Activated CD8-positive, alpha-beta memory T cell treated with anti-CD3 and anti-CD28 coated beads, Interleukin-2, amount 50 U/mL, for 4 hours (primary cell): ENCODE data around the gene DLD.
"Not testable (repeated sequence)": the region's sequence is repeated elsewhere in the genome, so short reads cannot be mapped to it uniquely, and the experiment has no call there.

ENCODE experiments used
- DNase-seq: peaks from one replicate; pipeline ENCODE4 v3.0.0-alpha.2; 2020

Gene DLD

DNA sequence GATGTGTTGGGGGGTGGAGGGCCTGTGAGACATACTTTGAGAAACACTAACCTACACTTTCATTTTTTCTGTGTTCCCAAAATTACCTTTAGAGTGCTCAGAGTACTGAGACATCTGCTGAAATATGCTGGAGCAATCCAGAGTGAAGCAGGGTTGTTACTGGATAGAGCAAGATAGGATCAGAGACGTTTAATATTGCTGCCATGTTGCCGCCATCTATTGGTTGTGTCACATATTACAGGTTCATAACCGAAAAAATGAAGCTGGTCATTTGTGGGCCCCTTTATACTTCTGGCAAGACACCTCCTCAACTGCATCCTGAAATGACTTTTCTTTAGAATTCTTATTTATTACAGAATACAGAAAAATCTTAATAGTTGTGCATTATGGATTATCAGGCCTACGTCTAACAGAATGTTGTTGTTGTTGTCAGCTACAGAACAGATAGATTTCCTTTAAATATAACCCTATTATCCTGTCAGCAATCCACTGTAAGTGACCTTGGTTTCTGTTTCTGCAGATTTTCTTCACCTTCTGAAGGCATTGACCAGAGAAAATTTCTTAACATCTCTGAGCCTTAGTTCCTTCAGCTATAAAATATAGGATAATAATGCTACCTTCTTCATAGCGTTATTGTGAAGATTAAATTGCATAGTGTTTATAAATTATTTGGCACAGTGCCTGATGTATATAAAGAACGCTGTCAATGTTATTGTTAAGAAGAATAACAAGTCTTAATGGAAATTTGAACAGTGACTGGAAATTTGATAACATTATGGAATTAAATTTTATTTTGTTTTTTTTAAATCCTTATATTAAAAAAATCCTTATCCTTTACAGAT, 16.2 kb upstream of the DLD start:
- DNase-seq = no peak

DNA sequence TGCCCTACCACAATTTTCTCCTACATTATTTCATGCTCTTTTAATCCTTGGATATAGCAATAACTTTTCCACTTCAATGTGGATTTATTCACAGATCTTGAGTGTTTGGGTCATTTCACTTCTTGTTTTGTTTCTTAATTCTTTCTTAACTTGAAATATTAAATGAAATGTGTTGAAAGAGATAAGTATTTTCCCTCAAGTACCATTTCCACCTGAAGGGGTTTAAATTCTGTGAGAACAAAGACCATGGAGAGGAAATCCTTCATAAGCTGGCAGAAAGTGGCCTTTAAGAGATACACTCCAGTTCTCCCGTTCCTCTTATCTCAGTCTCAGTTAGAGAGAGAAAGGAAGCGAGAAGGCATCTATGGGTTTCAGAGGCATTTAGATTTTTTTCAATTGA, 14.1 kb upstream of the DLD start:
- no peak for DNase-seq

DNA sequence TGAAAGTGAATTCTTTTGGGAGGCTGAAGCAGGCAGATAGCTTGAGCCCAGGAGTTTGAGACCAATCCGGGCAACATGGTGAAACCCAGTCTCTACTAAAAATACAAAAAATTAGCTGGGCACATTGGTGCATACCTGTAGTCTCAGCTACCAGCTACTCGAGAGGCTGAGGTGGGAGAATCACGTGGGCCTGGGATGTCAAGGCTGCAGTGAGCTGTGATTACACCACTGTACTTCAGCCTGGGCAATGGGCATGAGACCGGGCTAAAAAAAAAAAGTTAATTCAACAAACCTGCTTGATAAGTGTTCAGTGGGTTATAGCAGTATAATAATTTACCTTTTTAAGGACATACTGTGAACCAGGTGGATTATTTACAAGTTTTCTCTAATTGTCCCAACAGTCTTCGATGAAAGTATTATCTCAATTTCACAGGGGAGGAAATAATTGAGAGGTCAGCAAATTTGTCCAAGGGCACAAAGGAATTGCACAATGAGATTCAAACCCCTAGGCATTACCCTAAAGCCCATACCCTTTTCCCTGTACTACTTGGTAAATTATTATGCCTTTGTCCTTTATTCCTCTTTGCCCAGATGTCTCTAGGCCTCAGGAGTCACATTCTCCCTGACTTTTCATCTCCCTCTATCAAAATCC, 13.1 kb upstream of the DLD start:
- DNase-seq = no peak

DNA sequence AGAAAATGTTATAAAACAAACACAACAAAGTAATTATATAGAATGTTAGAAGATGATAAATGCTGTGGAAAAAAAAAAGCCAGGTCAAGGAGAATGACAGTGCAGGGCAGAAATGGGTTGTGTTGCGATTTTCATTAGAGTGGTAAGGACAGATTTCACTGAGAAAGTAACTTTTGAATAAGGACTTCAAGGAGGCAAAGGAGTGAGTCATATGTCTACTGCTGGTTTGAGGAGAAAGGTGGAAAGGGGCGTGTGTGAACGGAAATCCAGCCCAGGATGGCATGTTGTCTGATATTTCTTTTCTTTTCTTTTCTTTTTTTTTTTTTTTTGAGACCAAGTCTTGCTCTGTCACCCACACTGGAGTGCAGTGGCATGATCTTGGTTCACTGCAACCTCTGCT, 12.3 kb upstream of the DLD start:
- no peak for DNase-seq

DNA sequence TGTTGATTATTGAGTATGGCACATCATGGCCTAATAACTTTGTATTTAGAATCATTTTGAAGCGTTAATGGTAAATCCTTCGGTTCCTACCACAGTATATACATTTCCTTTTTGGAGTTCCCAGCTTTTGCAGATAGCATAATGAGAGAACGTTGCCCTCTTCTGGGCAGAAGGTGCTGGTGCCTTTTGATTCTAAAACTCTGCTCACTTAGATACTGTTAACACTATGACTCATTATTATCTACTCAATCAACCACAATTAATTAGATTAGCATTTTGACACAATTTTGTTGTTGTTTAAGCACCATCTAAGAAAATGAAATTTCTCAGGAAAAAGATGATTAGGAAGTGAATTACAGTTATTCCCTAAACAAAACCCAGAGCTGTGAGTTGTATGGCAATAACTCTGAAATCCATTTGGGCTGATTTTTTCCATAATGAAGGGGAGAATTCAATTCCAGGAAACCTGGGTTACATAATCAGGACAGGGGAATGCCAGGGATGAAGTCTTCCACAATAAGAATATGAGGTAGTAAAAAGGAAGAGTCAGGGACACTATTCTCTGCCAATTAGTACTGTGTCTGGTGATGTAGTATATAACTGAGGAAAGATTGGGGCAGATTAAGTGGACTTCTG, 11.5 kb upstream of the DLD start:
- DNase-seq = no peak

DNA sequence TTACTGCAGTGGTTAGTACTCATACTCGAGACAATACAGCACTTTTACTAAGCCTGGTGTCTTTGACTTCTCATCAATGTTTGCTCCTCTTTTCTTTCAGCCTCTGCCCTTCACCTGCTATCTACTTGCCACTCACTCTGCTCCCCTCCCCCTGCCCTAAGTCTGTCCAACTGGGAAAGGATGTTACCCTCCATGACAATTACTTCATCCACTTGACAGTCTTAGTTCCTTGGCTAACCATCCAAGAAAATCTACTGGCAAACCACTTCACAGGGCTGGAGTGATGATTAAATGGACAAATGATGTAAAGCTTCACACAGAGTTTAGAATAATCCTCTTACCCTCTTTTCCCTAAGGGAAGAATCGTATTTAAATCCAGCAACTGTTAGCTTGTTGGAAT, 8.2 kb upstream of the DLD start:
- no peak for DNase-seq

DNA sequence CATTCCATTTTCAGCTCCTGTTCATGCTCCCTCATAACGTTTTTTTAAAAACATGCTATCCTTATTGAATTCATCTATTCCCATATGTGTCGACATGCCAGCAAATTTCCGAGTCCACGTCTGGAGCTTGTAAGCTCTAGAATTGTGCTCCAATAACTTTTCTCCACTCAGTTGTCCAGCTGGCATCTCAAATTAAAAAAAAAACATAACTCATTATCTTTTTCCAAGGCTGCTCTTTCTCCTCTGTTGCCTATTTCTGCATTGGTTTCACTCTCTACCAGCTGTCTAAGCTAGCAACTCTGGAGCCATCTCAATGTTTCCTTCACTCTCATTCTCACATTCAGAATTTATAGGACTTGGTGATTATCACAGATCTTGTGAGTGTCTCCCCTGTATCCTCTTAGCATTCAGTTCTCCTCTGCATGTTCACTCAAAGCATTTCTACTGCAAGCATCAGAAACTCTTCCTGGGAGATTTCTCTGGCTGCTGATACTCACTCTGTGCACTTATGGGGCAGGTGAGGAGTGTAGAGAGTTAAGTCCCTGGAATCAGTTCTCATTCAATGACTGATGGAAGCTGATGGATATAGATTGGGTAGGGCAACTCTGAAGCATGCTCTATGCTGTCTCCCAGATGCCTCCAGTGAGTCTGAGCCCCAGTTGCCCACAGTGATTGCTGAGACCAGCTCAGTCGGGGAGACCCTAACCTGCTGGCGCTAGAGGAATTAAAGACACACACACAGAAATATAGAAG, 6.7 kb upstream of the DLD start:
- DNase-seq = no peak

DNA sequence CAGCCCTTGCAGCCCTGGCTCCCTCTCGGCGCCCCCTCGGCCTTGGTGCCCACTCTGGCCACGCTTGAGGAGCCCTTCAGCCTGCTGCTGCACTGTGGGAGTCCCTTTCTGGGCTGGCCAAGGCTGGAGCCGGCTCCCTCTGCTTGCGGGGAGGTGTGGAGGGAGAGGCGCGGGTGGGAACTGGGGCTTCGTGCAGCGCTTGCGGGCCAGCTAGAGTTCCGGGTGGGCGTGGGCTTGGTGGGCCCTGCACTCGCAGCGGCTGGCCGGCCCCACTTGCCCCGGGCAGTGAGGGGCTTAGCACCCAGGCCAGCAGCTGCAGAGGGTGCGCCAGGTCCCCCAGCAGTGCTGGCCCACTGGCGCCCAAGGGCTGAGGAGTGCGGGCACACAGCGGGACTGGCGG, 3.2 kb upstream of the DLD start:
- not testable (repeated sequence) for DNase-seq

DNA sequence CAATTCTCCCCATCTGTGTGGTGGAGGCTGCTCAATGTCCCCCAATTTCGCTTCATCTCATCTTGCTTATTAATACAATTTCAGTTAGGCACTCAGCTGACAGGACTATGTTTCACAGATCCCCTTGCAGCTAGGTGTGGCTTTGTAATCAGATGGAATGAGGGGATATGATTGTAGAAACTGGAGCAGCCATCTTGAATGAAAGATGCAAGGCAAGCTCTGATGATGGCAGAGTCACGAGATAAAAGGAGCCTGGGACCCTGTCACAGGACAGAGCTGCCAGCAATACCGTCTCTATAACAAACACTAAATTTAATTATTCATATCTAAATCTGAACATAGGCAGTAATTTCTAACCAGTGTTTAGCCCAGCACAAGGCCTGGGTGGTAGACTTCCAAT, 991 bp upstream of the DLD start:
- DNase-seq = no peak

DNA sequence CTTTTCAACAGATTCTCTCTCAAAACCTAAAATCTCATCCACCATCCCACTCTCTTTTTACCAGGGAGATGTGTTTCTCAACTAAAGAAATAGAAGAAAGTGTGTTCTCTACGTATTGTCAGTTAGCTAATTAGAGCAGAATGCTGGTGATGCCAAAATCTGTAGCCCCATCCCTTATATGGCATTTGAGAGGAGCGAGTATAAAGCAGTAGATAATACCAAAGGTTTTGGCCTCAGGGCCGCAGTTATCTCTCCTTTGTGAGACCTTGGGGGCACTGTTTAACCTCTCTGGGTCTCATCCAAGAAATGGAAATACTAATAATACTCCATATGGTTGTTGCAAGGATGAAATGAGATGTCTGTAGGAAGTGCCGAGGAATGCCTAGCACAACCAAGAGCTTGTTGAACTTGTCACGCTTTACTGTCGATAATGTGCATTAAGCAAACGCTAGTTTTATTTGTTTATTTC, 456 bp upstream of the DLD start:
- no peak for DNase-seq

DNA sequence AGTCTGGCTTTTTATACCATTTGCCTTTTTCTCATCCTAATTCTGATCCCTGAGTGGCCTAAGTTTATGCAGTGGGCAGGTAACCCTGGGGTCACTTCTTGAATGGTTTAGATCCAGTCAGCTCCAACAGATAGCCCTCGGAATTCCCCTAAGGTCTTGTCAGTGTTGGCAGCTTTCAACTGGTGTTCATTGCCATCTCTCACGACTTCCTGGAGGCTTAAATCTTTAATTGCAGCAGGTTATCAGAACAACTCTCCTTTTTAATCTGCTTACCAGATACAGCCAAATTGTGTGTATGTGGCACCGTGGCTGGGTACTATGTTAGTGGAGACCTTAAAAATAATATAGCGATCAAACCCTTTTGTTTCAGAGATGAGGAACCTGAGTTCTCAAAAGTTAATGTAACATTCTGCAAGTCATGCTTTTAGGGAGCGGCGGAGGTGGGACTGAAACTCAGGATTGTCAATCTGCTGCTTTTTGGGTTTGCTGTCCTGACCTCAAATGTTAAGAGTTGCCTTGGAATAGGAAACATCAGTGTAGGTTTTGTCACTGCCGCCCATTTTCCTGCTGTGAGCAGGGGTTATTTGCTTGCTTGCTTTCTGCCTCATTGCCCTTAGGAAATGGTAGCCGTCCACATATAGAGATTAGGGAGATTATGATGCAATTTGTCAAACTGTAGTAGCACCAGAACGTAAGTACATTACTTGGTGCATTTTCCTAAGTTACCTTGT, 818 bp downstream of the DLD start:
- DNase-seq = no peak

DNA sequence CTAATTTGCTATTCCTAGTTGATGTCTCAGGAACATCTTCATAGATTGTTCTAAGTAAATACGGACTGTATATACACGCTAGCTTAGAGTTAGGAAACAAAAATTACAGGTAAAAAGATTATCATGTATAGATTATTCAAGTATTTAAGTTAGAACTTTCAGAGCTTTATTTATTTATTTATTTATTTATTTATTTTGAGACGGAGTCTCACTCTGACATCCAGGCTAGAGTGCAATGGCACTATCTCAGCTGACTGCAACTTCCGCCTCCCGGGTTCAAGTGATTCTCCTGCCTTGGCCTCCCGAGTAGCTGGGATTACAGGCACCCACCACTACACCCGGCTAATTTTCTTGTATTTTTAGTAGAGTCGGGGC, 1.4 kb downstream of the DLD start:
- not testable (repeated sequence) for DNase-seq

DNA sequence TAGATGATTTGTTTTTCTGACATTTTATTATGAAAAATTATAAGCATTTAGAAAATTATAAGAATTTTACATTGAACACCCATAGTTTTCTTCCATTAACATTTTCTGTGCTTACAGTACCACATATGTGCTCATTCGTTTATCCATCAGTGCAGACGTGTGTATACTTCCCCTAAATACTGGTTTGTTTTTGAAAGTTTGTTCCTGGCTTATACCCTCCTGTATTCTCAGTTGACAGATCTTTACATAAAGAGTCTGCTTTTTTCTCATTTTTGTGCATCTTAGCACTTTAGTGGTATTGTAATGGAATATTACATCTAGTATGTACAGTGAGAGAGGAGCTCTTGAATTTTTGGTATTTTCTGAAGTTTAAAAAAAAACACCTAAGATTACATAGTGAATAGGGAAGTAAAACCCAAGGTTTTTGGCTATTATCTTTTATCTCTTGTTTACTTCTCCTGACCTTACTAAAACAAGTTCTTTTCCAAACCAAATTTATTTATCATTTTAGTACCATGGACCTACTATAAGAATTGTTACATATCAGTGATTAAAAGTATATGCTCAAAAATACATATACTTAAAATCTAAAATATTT, 8.1 kb downstream of the DLD start:
- no peak for DNase-seq

DNA sequence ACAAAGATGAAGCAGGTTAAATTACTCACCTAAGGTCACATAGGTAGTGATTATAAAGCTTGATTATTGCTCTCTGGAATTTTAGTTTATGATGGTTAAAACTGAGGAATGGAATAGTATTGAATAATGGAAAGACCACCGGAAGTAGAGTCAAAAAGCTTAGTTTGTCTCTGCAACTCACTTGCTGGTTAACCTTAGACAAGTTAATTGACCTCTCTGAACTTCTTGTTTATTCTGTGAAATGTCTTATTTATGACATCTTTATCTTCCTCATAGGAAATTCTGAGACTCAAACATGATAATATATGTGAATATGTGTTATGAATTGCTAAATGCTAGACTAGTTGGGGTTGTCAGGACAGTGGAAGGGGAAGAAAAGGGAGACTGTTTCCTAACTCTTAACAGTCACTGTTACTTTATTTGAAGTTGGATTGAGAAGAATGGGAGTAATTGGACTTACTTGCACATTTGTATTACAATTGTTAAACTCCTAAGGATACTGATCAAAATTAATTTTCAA, 9.6 kb downstream of the DLD start:
- no peak for DNase-seq

DNA sequence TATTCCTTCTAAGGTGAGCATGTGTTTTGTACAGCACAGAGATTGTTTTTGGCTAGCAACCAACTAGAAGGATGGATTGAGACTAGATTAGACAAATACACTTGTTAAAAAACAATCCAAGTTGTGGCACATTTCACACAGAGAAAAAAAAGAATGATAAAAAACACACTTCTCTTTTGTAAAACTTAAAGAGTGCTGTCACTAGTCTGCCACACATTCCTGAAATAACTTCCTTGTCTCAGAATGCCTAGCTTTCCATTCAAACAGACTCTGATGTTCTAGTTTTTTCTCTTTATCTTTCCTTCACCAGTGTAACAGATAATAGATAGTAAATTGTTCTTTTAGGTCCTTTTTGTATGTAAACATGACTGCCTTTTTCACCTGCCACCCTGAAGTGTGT, 11.4 kb downstream of the DLD start:
- DNase-seq = no peak

DNA sequence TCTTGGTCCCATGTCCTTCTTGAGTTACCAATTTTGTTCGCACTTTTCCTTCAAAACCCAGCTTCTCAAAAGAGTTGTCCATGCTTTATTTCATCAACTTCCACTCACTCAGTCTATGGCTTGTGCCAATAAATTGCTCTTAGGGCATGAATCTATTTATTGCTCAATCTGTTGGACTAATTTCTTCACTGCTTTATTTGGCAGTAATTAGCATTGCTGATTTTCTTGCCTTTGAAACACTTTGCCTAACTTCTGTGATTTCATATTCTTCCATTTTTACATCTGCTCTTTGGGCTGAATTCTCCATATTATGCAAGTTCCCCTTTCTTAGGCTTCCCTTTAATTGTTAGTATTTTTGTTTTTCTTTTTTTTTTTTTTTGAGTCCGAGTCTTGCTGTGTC, 16.8 kb downstream of the DLD start:
- no peak for DNase-seq

DNA sequence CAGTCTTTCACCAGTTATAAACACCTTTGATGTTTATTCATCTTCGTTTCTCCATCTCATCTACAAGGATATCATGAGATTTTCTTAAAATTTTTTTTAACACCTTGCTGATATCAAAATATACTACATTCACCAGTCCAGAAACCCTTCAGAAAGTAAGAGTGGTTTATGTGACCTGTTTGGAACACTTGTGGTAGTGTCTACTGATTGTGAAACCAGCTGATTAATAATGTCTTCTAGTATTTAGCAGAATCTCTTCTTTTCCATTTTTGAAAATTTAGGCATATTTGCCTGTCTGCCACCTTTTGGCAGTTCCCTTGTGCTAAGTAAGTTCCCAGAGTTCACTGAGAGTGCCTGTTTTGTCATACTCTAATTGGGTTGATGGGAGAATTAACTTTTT, 18.5 kb downstream of the DLD start:
- DNase-seq = no peak

DNA sequence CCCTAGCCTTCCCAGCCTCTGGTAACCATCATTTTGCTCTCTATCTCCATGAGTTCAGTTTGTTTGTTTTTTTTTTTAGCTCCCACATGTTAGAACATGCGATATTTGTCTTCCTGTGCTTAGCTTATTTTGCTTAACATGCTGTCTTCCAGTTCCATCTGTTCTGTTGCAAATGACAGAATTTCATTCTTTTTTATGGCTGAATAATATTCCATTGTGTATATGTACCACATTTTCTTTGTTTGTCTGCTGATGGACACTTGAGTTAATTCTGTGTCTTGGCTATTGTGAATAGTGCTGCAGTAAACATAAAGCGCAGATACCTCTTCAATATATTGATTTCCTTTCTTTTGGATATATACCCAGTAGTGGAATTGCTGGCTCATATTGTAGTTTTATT, 21.0 kb downstream of the DLD start:
- DNase-seq = no peak

DNA sequence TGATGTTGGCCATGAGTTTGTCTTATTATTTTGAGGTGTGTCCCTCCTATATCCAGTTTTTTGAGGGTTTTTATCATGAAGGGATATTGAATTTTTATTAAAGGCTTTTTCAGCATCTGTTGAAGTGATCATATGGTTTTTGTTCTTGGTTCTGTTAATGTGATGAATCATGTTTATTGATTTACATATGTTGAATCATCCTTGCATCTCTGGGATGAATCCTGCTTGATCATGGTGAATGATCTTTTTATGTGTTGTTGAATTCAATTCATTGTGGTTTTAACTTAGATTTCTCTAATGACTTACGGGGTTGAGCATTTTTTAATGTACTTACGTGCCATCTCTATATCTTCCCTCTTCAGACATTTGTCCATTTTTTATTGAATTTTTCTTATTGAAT, 22.9 kb downstream of the DLD start:
- no peak for DNase-seq

DNA sequence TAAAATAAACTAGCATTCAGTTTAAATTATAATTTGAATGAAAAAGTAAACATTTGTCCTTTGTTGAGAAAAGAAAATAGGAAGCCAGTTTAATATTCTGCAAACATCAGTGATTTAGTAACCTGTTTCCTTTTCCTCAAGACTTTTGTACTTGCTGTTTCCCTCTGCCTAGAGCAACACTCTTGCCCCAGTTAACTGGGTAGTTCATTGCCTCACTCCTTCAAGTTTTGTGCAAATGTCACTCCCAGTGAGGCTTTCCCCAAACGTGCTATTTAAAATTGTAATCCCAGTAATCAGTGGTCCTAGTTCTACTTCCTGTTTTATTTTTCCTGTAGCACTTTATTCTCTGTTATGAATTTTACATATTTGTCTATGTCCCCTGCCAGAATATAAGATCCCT, 23.8 kb downstream of the DLD start:
- DNase-seq = no peak

DNA sequence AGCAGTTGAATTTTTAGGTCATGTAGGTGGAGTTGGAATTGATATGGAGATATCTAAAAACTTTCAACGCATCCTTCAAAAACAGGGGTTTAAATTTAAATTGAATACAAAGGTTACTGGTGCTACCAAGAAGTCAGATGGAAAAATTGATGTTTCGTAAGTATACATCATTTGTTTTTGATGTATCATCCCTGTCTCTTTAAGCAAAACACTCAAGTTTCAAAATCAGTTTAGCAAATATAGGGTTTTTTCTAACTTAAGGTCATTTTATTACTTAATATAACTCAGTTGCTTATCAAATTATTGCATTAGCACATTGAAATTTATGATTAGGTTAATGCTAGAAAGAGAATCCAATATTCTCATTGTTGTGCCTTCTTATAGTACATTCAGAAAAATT, 24.6 kb downstream of the DLD start:
- no peak for DNase-seq
